Measurements from ENCODE around the gene OBSCN.
"Not testable (repeated sequence)": the region's sequence is repeated elsewhere in the genome, so short reads cannot be mapped to it uniquely, and the experiment has no call there.

The OBSCN gene

GRCh38 chr1:228262475-228262874 lies 54.6 kb downstream of the OBSCN start:
- H3K4me3 ChIP-seq (ENCODE audit: low read depth, low read length) = no peak overlapping the region
- DNase-seq (ENCODE audit: low read depth) = no peak
- no peak for TF ChIP-seq CTCF (IDR thresholded peaks at IDR 0.05; ENCODE audit: insufficient read depth, low read depth, low read length, missing control alignments)

GRCh38 chr1:228263636-228264035 lies 55.8 kb downstream of the OBSCN start:
- no peak overlapping the region for H3K4me3 ChIP-seq (ENCODE audit: low read depth, low read length)
- no peak for DNase-seq (ENCODE audit: low read depth)
- TF ChIP-seq CTCF (IDR thresholded peaks at IDR 0.05; ENCODE audit: insufficient read depth, low read depth, low read length, missing control alignments) = no peak

GRCh38 chr1:228264090-228264829 lies 56.4 kb downstream of the OBSCN start:
- TF ChIP-seq CTCF (IDR thresholded peaks at IDR 0.05; ENCODE audit: insufficient read depth, low read depth, low read length, missing control alignments) = no peak
- no peak for DNase-seq (ENCODE audit: low read depth)
- no peak overlapping the region for H3K4me3 ChIP-seq (ENCODE audit: low read depth, low read length)

- no peak for TF ChIP-seq CTCF (IDR thresholded peaks at IDR 0.05; ENCODE audit: insufficient read depth, low read depth, low read length, missing control alignments)
- DNase-seq (ENCODE audit: low read depth) = no peak
- H3K4me3 ChIP-seq (ENCODE audit: low read depth, low read length) = no peak overlapping the region
These were observed 57.3 kb downstream of the OBSCN start for GRCh38 chr1:228265167-228265566.

- no peak for TF ChIP-seq CTCF (IDR thresholded peaks at IDR 0.05; ENCODE audit: insufficient read depth, low read depth, low read length, missing control alignments)
- DNase-seq (ENCODE audit: low read depth) = no peak
- no peak overlapping the region for H3K4me3 ChIP-seq (ENCODE audit: low read depth, low read length)
These were observed 60.4 kb downstream of the OBSCN start for GRCh38 chr1:228267962-228268880.

GRCh38 chr1:228268881-228269265 lies 61.0 kb downstream of the OBSCN start:
- no peak for TF ChIP-seq CTCF (IDR thresholded peaks at IDR 0.05; ENCODE audit: insufficient read depth, low read depth, low read length, missing control alignments)
- no peak for DNase-seq (ENCODE audit: low read depth)
- no peak overlapping the region for H3K4me3 ChIP-seq (ENCODE audit: low read depth, low read length)

GRCh38 chr1:228269431-228269830 lies 61.6 kb downstream of the OBSCN start:
- not testable (repeated sequence) for DNase-seq (ENCODE audit: low read depth); H3K4me3 ChIP-seq (ENCODE audit: low read depth, low read length)

Data from GM12865 (cell line).